ENCODE results near the gene PRTFDC1. TPM values are rescaled to one million over a fixed set of nuclear protein-coding genes. Genes with fewer than 3 reads are reported as not detected.

PRTFDC1 gene
- total and polyA plus RNA-seq, 5 donors from 2014 or later = 0.37 to 1.6 (median 1.3) TPM; not detected in 2

Other genes with a start within 250 kb of the PRTFDC1 start
- 53.0 TPM for gene ARHGAP21, start 228.7 kb downstream of the PRTFDC1 start, total RNA-seq
- gene ARHGAP21, start 228.7 kb downstream of the PRTFDC1 start, polyA plus RNA-seq = 10 to 100 TPM in 1 of 4 donors, 1 to 10 TPM in 3; 4.1 to 10.3 (median 6.8) TPM
- 2.3 TPM for gene ENKUR, start 63.6 kb upstream of the PRTFDC1 start, total RNA-seq
- gene ENKUR, start 63.6 kb upstream of the PRTFDC1 start, polyA plus RNA-seq = under 1 TPM in 1 of 4 donors, not detected in 3; 0.10 TPM
- gene THNSL1, start 64.0 kb upstream of the PRTFDC1 start, total RNA-seq = 0.94 TPM
- 1 to 10 TPM; 2.9 to 6.3 (median 4.4) TPM for gene THNSL1, start 64.0 kb upstream of the PRTFDC1 start, polyA plus RNA-seq
- not detected for gene GPR158, start 222.4 kb upstream of the PRTFDC1 start, total RNA-seq
- gene GPR158, start 222.4 kb upstream of the PRTFDC1 start, polyA plus RNA-seq = not detected